ENCODE results near the gene HMGA1.

Gene HMGA1

GRCh38 chr6:34288581-34288980 is 51.9 kb downstream of the HMGA1 start:
- Histone ChIP-seq H3K79me2 (ENCODE audit: insufficient read depth, low read depth) (no peaks in the 10 kb centered on the region), H3K4me3 (IDR thresholded peaks at IDR 0.05; ENCODE audit: insufficient read depth, low read depth, low read length) (no peak overlapping the region), H3K9ac (no peak overlapping the region), H3K4me1 (ENCODE audit: low read depth, poor library complexity, severe bottlenecking) (no peaks in the 10 kb centered on the region), H2AFZ (ENCODE audit: low read depth) (no peak overlapping the region), H3K27ac (no peak overlapping the region), H3K4me2 (no peak overlapping the region), H3K36me3 (ENCODE audit: insufficient read depth) (no peaks in the 10 kb centered on the region), H3K27me3 (ENCODE audit: insufficient read depth, low read depth) (no peaks in the 10 kb centered on the region), H4K20me1 (ENCODE audit: insufficient read depth) (no peaks in the 10 kb centered on the region)
- no peak for TF ChIP-seq CTCF (conservative IDR thresholded peaks at IDR 0.05; ENCODE audit: low read depth, low read length)

- no peak for TF ChIP-seq CTCF (conservative IDR thresholded peaks at IDR 0.05; ENCODE audit: low read depth, low read length)
- H3K79me2 ChIP-seq (ENCODE audit: insufficient read depth, low read depth): no peaks in the 10 kb centered on the region
- H3K4me1 ChIP-seq (ENCODE audit: low read depth, poor library complexity, severe bottlenecking): no peaks in the 10 kb centered on the region
- no peak overlapping the region for H3K4me3 ChIP-seq (IDR thresholded peaks at IDR 0.05; ENCODE audit: insufficient read depth, low read depth, low read length)
- no peak overlapping the region for H2AFZ ChIP-seq (ENCODE audit: low read depth)
- H3K36me3 ChIP-seq (ENCODE audit: insufficient read depth): no peaks in the 10 kb centered on the region
- no peak overlapping the region for H3K9ac ChIP-seq
- no peaks in the 10 kb centered on the region for H4K20me1 ChIP-seq (ENCODE audit: insufficient read depth)
- no peak overlapping the region for H3K4me2 ChIP-seq
- no peak overlapping the region for H3K27ac ChIP-seq
- no peaks in the 10 kb centered on the region for H3K27me3 ChIP-seq (ENCODE audit: insufficient read depth, low read depth)
Measured at GRCh38 chr6:34289137-34289536, 52.5 kb downstream of the HMGA1 start.

GRCh38 chr6:34292954-34293353 is 56.3 kb downstream of the HMGA1 start:
- Histone ChIP-seq H3K4me1 (ENCODE audit: low read depth, poor library complexity, severe bottlenecking) (no peaks in the 10 kb centered on the region), H3K4me2 (no peak overlapping the region), H3K4me3 (IDR thresholded peaks at IDR 0.05; ENCODE audit: insufficient read depth, low read depth, low read length) (no peak overlapping the region), H3K79me2 (ENCODE audit: insufficient read depth, low read depth) (no peaks in the 10 kb centered on the region), H3K9ac (no peak overlapping the region), H4K20me1 (ENCODE audit: insufficient read depth) (no peaks in the 10 kb centered on the region), H3K36me3 (ENCODE audit: insufficient read depth) (peaks cover 4% of the 10 kb centered on the region; the same call in 1 of the 2 replicates), H3K27me3 (ENCODE audit: insufficient read depth, low read depth) (no peaks in the 10 kb centered on the region), H3K27ac (no peak overlapping the region), H2AFZ (ENCODE audit: low read depth) (no peak overlapping the region)
- TF ChIP-seq CTCF (conservative IDR thresholded peaks at IDR 0.05; ENCODE audit: low read depth, low read length): no peak

GRCh38 chr6:34295721-34296120 is 59.0 kb downstream of the HMGA1 start:
- Histone ChIP-seq H3K9ac (no peak overlapping the region), H3K27ac (no peak overlapping the region)

More at GRCh38 chr6:34295721-34296120, 59.0 kb downstream of the HMGA1 start:
- H3K27me3 ChIP-seq (ENCODE audit: insufficient read depth, low read depth): no peaks in the 10 kb centered on the region
- H3K4me2 ChIP-seq: no peak overlapping the region
- H3K4me3 ChIP-seq (IDR thresholded peaks at IDR 0.05; ENCODE audit: insufficient read depth, low read depth, low read length): no peak overlapping the region
- H2AFZ ChIP-seq (ENCODE audit: low read depth): no peak overlapping the region
- H3K79me2 ChIP-seq (ENCODE audit: insufficient read depth, low read depth): no peaks in the 10 kb centered on the region
- H3K36me3 ChIP-seq (ENCODE audit: insufficient read depth): peaks cover 4% of the 10 kb centered on the region; the same call in 1 of the 2 replicates
- no peak for TF ChIP-seq CTCF (conservative IDR thresholded peaks at IDR 0.05; ENCODE audit: low read depth, low read length)
- H3K4me1 ChIP-seq (ENCODE audit: low read depth, poor library complexity, severe bottlenecking): no peaks in the 10 kb centered on the region
- no peaks in the 10 kb centered on the region for H4K20me1 ChIP-seq (ENCODE audit: insufficient read depth)

Measured in KMS-11 (cell line).